Esophagus squamous epithelium (tissue), 5 donors: ENCODE results near the gene GTF2H4. TPM values are rescaled to one million over a fixed set of nuclear protein-coding genes. Genes with fewer than 3 reads are reported as not detected.
A peak's percentile ranks its signal among the peaks of the same experiment; 100 is the strongest.

ENCODE experiments used
- DNase-seq: peaks from one replicate; lab custom pipeline; 2025; lab: John Stamatoyannopoulos, UW
- H3K27ac ChIP-seq, 4 donors: fragments of 200-600 bp; sonication (generic); one replicate each; pipeline ENCODE4 v1.5.1; 2016 to 2019; ENCODE audit warnings: mild to moderate bottlenecking in 1 of 4
- H3K27me3 ChIP-seq, 4 donors: fragments of 200-600 bp; sonication (generic); 1 replicate in 3 of 4; 2 replicates in 1 of 4; pipeline versions ENCODE4 v1.5.1 to v1.6.0; 2017 to 2021; ENCODE audit warnings: antibody characterized with exemption in 1 of 4
- H3K36me3 ChIP-seq, 3 donors: fragments of 200-600 bp; sonication (generic); one replicate each; pipeline ENCODE4 v1.5.1; 2016 to 2019
- H3K4me1 ChIP-seq, 3 donors: fragments of 200-600 bp; sonication (generic); one replicate each; pipeline ENCODE4 v1.5.1; 2017 to 2019
- H3K4me3 ChIP-seq, 4 donors: fragments of 200-600 bp; sonication (generic); 1 replicate in 3 of 4; 2 replicates in 1 of 4; pipeline ENCODE4 v1.5.1; 2016 to 2019; ENCODE audit warnings: mild to moderate bottlenecking in 2 of 4, moderate library complexity in 1 of 4
- H3K9me3 ChIP-seq, 3 donors: fragments of 200-600 bp; sonication (generic); one replicate each; pipeline ENCODE4 v1.5.1; 2016 to 2019
- CTCF ChIP-seq, 6 experiments: fragments of 450-650 bp in 4 of 6; fragments of 200-600 bp in 2 of 6; sonication (generic) in 2 of 6; IDR thresholded peaks; one replicate each; pipeline ENCODE4 v1.5.1; 2016 to 2019; ENCODE audit warnings: antibody characterized with exemption in 6 of 6, mild to moderate bottlenecking in 4 of 6, moderate library complexity in 4 of 6
- POLR2A ChIP-seq, 4 donors: fragments of 450-650 bp; IDR thresholded peaks; one replicate each; pipeline ENCODE4 v1.6.1; 2017; ENCODE audit warnings: antibody characterized with exemption in 4 of 4, mild to moderate bottlenecking in 4 of 4, moderate library complexity in 3 of 4
- WGBS, 2 donors: methylation state at CpG; one replicate each; pipeline ENCODE4 v1.1.5; 2018; 5-methylcytosine and 5-hydroxymethylcytosine counted together
- intact Hi-C: fragments of 100-400 bp; cut with DNase I; formaldehyde crosslinking; loops from one replicate; pipeline ENCODE4 v1.15.0; 2022
- total RNA-seq, 4 donors: library from RNA; depleted of rRNA; stranded (reverse); fragments of >200 nt; gene quantifications; one replicate each; pipeline ENCODE4 v1.1.0, GENCODE V29; 2016
- donor health status: DM: yes; HTN: yes; CAD: no.

The GTF2H4 gene
- total RNA-seq, 4 donors from 2014 or later: 10.3 to 26.7 (median 12.4) TPM

- H3K4me1 ChIP-seq: peaks cover 27 to 87% (median 32%) of the 10 kb centered on the region in 3 donors
- 28% methylated on average over 4 of the region's 4 CpGs for WGBS, 2 donors
- no peaks in the 10 kb centered on the region for H3K9me3 ChIP-seq
- no peak for DNase-seq
- no peaks in the 10 kb centered on the region for H3K36me3 ChIP-seq
- TF ChIP-seq POLR2A (IDR thresholded peaks at IDR 0.05) (no peak), CTCF (IDR thresholded peaks at IDR 0.05) (no peak)
- intact Hi-C loops: no loop called here
- H3K27me3 ChIP-seq: peaks cover 0 to 35% (median 0%) of the 10 kb centered on the region in 4 donors
- H3K4me3 ChIP-seq: no peak overlapping the region
- H3K27ac ChIP-seq: peak overlapping the region; percentile 58 to 88 (median 84)
These were observed 30.7 kb downstream of the GTF2H4 start for GRCh38 chr6:30938730-30939129.

GRCh38 chr6:30939473-30939872, 31.5 kb downstream of the GTF2H4 start:
- 8 to 26% methylated on average over 2 of the region's 3 CpGs for WGBS, 2 donors
- Histone ChIP-seq H3K36me3 (no peaks in the 10 kb centered on the region), H3K27ac (peak overlapping the region; percentile 38 to 88 (median 84)), H3K9me3 (no peaks in the 10 kb centered on the region), H3K4me1 (peaks cover 27 to 83% (median 32%) of the 10 kb centered on the region in 3 donors), H3K27me3 (peaks cover 0 to 39% (median 0%) of the 10 kb centered on the region in 4 donors), H3K4me3 (no peak overlapping the region)
- no peak for TF ChIP-seq CTCF (IDR thresholded peaks at IDR 0.05)
- no peak for TF ChIP-seq POLR2A (IDR thresholded peaks at IDR 0.05)
- intact Hi-C loops: no loop called here
- no peak for DNase-seq

- TF ChIP-seq CTCF (IDR thresholded peaks at IDR 0.05) (no peak), POLR2A (IDR thresholded peaks at IDR 0.05) (no peak)
- DNase-seq: no peak
- Histone ChIP-seq H3K9me3 (no peaks in the 10 kb centered on the region), H3K4me1 (peaks cover 27 to 73% (median 32%) of the 10 kb centered on the region in 3 donors), H3K27ac (peak within 1 kb of the TSS; percentile 38 to 88 (median 82)), H3K4me3 (no peak within 1 kb of the TSS), H3K27me3 (peaks cover 0 to 39% (median 0%) of the 10 kb centered on the region in 4 donors), H3K36me3 (no peaks in the 10 kb centered on the region)
- intact Hi-C loops: no loop called here
- WGBS, 2 donors: 58 to 61% methylated on average over 12 to 13 of the region's 16 CpGs
These were observed 32.5 kb downstream of the GTF2H4 start, which contains the start of gene MUCL3 for GRCh38 chr6:30940361-30940986. MUCL3 (plus strand) TSS chr6:30940973; CDS start chr6:30941000, 27 bp downstream.

- WGBS, 2 donors: 16 to 20% methylated on average over 14 of the region's 15 CpGs
These were observed 34.5 kb downstream of the GTF2H4 start for GRCh38 chr6:30942338-30943060.

More at GRCh38 chr6:30942338-30943060, 34.5 kb downstream of the GTF2H4 start:
- H3K9me3 ChIP-seq: no peaks in the 10 kb centered on the region
- peak overlapping the region in 1 of 4 donors; percentile 19 for H3K27ac ChIP-seq
- no peaks in the 10 kb centered on the region for H3K36me3 ChIP-seq
- TF ChIP-seq POLR2A (IDR thresholded peaks at IDR 0.05) (no peak), CTCF (IDR thresholded peaks at IDR 0.05) (peak in 5 of 6 experiments; percentile 23 to 65 (median 43))
- DNase-seq: no peak
- peaks cover 0 to 39% (median 0%) of the 10 kb centered on the region in 4 donors for H3K27me3 ChIP-seq
- peaks cover 27 to 57% (median 32%) of the 10 kb centered on the region in 3 donors for H3K4me1 ChIP-seq
- intact Hi-C loops: no loop called here
- peak overlapping the region in 1 of 4 donors; percentile 0 for H3K4me3 ChIP-seq
